Measurements from ENCODE around the gene ZNF804B.

The ZNF804B gene

GRCh38 chr7:88915615-88916014, 156.1 kb downstream of the ZNF804B start (continued):
- TF ChIP-seq ZNF248 (tag by site-specific recombination; IDR thresholded peaks at IDR 0.05) (no peak), ZNF302 (tag by site-specific recombination; IDR thresholded peaks at IDR 0.05; ENCODE audit: low read depth) (no peak)

GRCh38 chr7:88919478-88920131, 160.1 kb downstream of the ZNF804B start:
- no peaks in the 10 kb centered on the region for H3K4me1 ChIP-seq (ENCODE audit: control insufficient read depth, insufficient read depth, low read length)
- no peak for TF ChIP-seq ZNF677 (tag by site-specific recombination; IDR thresholded peaks at IDR 0.05)
- TF ChIP-seq ZNF174 (tag by site-specific recombination; IDR thresholded peaks at IDR 0.05): no peak
- TF ChIP-seq ZNF768 (tag by site-specific recombination; IDR thresholded peaks at IDR 0.05): no peak
- TF ChIP-seq ZNF133 (tag by site-specific recombination; IDR thresholded peaks at IDR 0.05): no peak
- TF ChIP-seq SP7 (tag by site-specific recombination; IDR thresholded peaks at IDR 0.05): no peak
- TF ChIP-seq OVOL3 (tag by site-specific recombination; IDR thresholded peaks at IDR 0.05): no peak
- no peak overlapping the region for H3K27ac ChIP-seq (ENCODE audit: extremely low read depth, low read depth, low read length)
- H3K4me3 ChIP-seq (ENCODE audit: low read depth, low read length): no peak overlapping the region
- ChIA-PET CTCF (no interaction called here), POLR2A (no interaction called here)
- no peaks in the 10 kb centered on the region for H3K9me3 ChIP-seq (ENCODE audit: control insufficient read depth, insufficient read depth, low read depth, low read length)
- H3K36me3 ChIP-seq (ENCODE audit: control insufficient read depth in 2 of 2, insufficient read depth in 1 of 2, low read length in 2 of 2): no peaks in the 10 kb centered on the region

- no peaks in the 10 kb centered on the region for H3K4me1 ChIP-seq (ENCODE audit: control insufficient read depth, insufficient read depth, low read length)
- H3K27ac ChIP-seq (ENCODE audit: extremely low read depth, low read depth, low read length): no peak overlapping the region
- no peaks in the 10 kb centered on the region for H3K36me3 ChIP-seq (ENCODE audit: control insufficient read depth in 2 of 2, insufficient read depth in 1 of 2, low read length in 2 of 2)
- no peaks in the 10 kb centered on the region for H3K9me3 ChIP-seq (ENCODE audit: control insufficient read depth, insufficient read depth, low read depth, low read length)
- TF ChIP-seq ZEB2 (tag by site-specific recombination; IDR thresholded peaks at IDR 0.05) (no peak), ZNF585B (tag by site-specific recombination; IDR thresholded peaks at IDR 0.05) (no peak), ZBTB1 (tag by site-specific recombination; IDR thresholded peaks at IDR 0.05) (no peak), ZBTB11 (tag by site-specific recombination; conservative IDR thresholded peaks at IDR 0.05; ENCODE audit: low read depth) (no peak), ZNF692 (tag by site-specific recombination; IDR thresholded peaks at IDR 0.05) (no peak), ZNF76 (tag by site-specific recombination; IDR thresholded peaks at IDR 0.05; ENCODE audit: borderline replicate concordance, low read depth) (no peak), ZNF548 (tag by site-specific recombination; IDR thresholded peaks at IDR 0.05) (no peak)
- ChIA-PET POLR2A (no interaction called here), CTCF (no interaction called here)
- no peak overlapping the region for H3K4me3 ChIP-seq (ENCODE audit: low read depth, low read length)
These were observed 163.4 kb downstream of the ZNF804B start for GRCh38 chr7:88922944-88923343.

- CTCF ChIA-PET: no interaction called here
- POLR2A ChIA-PET: no interaction called here
- no peak for TF ChIP-seq ZNF777 (tag by site-specific recombination; IDR thresholded peaks at IDR 0.05; ENCODE audit: borderline replicate concordance)
- TF ChIP-seq ZSCAN5A (tag by site-specific recombination; IDR thresholded peaks at IDR 0.05): no peak
- TF ChIP-seq BCL11A (tag by site-specific recombination; IDR thresholded peaks at IDR 0.05; ENCODE audit: low read depth): no peak
- TF ChIP-seq ZSCAN30 (tag by site-specific recombination; IDR thresholded peaks at IDR 0.05): no peak
- TF ChIP-seq ZBTB20 (tag by site-specific recombination; IDR thresholded peaks at IDR 0.05): no peak
- TF ChIP-seq ZNF302 (tag by site-specific recombination; IDR thresholded peaks at IDR 0.05; ENCODE audit: low read depth): no peak
- no peak for TF ChIP-seq ZNF580 (tag by site-specific recombination; IDR thresholded peaks at IDR 0.05)
- TF ChIP-seq PRDM4 (tag by site-specific recombination; IDR thresholded peaks at IDR 0.05): no peak
These were observed 168.8 kb downstream of the ZNF804B start for GRCh38 chr7:88928276-88928675.

More at GRCh38 chr7:88928276-88928675, 168.8 kb downstream of the ZNF804B start:
- no peak overlapping the region for H3K27ac ChIP-seq (ENCODE audit: extremely low read depth, low read depth, low read length)
- no peaks in the 10 kb centered on the region for H3K9me3 ChIP-seq (ENCODE audit: control insufficient read depth, insufficient read depth, low read depth, low read length)
- no peaks in the 10 kb centered on the region for H3K4me1 ChIP-seq (ENCODE audit: control insufficient read depth, insufficient read depth, low read length)
- H3K4me3 ChIP-seq (ENCODE audit: low read depth, low read length): no peak overlapping the region
- H3K36me3 ChIP-seq (ENCODE audit: control insufficient read depth in 2 of 2, insufficient read depth in 1 of 2, low read length in 2 of 2): no peaks in the 10 kb centered on the region

Measured in HEK293 (cell line).